ENCODE data around the gene ZNF432.

Gene ZNF432

DNA sequence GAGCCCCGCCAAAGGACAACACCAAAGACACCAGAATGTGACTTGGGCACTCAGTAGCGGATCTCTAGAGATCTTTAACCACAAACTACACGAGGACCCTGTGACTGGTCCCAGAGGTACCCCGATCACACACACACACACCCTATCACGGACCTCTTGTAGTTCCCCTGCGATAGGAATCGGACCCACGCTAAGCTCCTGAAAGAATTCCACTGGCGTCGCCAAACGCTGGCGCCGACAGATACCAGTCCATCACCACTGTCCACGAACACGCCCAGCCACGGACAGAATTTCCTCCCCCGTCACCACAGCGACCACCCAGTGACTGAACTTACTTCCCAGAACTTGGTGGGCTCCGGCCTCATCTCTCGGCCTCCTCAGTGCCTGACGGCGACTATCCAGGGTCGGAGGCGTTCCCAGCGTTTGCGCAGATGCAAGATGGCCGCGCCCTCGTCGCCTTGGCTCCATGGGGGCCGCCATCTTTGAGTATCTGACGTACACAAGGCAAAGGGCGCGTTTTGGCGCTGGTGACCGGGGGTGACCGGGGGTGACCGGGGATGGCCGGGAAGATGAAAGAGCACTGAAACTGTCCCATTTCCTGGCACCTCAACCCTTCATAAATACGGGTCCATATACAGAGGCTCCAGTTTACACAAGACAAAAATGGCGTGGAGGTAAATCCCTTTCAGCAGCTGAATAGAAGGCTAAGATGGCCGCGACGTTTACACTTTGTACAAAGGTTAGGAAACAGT lies 40.7 kb downstream of the ZNF432 start, which contains the start of gene ZNF615:
Gene ZNF615, minus strand, starts transcription at position 406 of the 752 bp plus-strand sequence. CDS start 4,500 bp downstream, outside the sequence.
- peak; percentile 19 to 92 (median 88) for DNase-seq

DNA sequence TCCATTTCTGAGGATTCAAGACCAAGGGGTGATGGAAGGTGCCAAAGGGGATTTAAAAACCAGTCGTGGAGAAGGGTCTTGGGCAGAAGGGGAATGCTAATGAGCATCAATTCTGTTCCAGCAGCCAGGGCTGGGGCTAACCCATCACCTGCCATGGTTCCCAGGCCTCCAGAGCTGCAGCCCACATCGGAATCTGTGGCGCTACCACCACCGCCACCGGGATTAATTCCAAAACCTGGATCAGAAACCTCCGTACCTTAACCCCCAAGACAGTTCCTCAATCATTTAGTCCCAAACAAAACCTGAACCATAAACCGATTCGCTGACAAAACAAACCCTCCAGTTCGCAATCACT lies 41.2 kb downstream of the ZNF432 start:
- DNase-seq = peak in 3 of 14 donors; percentile 21 to 32 (median 24)

DNA sequence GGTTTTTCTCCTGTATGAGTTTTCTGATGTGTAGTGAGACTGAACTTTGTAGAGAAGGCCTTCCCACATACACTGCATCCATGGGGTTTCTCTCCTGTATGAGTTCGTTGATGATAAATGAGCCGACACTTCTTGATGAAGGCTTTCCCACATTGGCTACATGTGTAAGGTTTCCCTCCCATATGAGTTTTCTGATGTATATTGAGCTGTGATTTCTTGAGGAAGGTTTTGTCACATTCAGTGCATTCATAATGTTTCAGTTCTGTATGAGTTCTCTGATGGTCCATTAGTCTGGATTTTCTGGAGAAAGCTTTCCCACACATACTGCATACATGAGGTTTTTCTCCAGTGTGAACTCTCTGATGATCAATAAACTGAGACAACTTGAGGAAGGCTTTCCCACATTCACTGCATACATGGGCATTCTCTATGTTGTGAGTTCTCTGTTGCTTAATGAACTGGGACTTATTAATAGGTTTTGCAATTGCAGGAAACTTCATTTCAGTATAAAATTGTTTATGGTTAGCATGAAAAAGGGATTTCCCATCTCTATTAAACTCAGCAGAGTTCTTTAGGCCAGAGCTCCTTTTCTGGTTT lies 54.5 kb downstream of the ZNF432 start:
- DNase-seq = no peak

DNA sequence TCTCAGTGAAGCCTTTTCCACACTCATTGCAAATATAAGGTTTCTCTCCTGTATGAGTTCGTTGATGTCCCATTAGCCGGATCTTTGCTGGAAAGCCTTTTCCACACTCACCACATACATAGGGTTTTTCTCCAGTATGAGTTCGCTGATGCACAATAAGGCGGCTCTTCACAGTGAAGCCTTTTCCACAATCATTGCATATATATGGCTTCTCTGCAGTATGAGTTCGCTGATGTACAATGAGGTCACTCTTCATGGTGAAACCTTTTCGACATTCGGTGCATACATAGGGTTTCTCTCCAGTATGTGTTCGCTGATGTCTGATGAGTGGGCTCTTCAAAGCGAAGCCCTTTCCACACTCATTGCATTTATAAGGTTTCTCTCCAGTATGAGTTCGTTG lies 55.2 kb downstream of the ZNF432 start:
- no peak for DNase-seq

DNA sequence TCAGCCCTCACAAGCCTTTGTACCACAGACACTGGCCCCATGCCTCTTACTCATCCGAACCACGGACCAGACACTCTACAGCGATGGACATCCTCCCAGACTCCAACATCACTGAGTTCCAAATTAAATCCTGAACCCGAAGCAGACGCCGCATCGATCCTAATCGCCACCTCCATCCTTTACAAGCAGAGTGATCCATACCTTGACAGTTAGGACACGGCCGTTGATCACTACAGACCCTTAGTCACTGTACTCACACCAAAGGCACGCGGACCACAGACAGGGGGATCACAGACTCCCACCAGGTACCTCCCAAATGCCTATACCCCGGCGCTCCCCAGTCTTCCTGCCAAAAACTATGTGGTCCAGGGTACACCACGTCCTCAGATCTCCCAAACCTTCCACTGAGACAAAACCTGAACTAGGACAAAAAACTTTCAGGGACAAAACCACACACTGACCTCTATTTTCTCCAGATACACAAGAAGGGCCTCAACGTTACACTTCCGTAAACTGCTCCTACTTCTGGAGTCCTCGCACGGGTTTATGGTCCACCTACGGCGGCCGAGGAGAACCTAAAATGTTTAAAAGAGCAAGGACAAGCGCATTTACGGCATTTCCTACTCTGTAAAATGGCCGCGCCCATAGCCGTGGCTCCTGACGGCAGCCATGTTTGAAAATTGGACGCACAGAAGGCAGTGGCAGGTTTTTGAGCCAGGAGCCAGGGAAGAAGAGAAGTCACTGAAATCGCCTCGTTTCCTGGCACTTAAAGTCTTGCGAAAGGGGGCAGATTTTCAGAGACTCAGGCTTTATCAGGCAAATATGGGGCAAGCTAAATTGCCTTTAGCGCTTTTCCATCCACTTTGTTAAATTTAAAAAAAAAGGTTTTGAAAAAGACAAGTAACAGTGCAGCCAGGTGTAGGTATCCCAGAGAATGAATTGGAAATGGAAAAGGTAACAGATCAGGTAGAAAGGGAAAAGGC lies 62.0 kb downstream of the ZNF432 start, which contains the start of gene ZNF350:
Gene ZNF350, minus strand, starts transcription at position 532 of the 983 bp plus-strand sequence. CDS start 12,480 bp downstream, outside the sequence.
- DNase-seq = peak; percentile 20 to 96 (median 90)

DNA sequence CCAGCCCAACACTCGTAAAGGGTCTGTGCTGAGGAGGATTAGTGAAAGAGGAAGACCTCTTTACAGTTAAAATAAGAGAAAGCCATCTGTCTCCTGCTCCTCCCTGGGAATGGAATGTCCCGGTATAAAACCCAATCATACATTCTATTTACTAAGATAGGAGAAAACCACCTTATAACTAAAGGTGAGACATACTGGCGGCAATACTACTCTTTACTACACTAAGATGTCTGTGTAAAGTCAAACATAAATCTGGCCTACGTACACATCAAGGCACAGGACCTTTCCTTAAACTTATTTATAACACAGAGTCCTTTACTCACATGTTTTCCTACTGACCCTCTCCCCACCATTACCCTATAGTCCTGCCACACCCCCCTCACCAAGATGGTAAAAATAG lies 65.3 kb downstream of the ZNF432 start:
- no peak for DNase-seq

Data from C1 segment of cervical spinal cord (tissue), 14 donors.